OCI-LY1 (cell line): ENCODE results near the gene B3GNT3.

Experiments
- H2AFZ ChIP-seq: fragments of 200-600 bp; sonication (generic), shearing (Covaris generic); 2 replicates; pipeline ENCODE4 v1.6.0; 2014; ENCODE audit warnings: antibody characterized with exemption, mild to moderate bottlenecking, low read length
- H3F3A ChIP-seq: fragments of 200-600 bp; sonication (generic), shearing (Covaris generic); 2 replicates; pipeline ENCODE4 v1.6.0; 2014; ENCODE audit warnings: mild to moderate bottlenecking, antibody characterized with exemption, low read length, moderate library complexity; ENCODE audit not compliant: insufficient read depth
- H3K27ac ChIP-seq: fragments of 200-600 bp; sonication (generic); 2 replicates; pipeline ENCODE4 v1.5.1; 2014; ENCODE audit warnings: low read length, mixed run types, mild to moderate bottlenecking, low read depth; ENCODE audit not compliant: poor library complexity, severe bottlenecking
- H3K27me3 ChIP-seq: fragments of 200-600 bp; sonication (generic); 2 replicates; pipeline ENCODE4 v1.6.0; 2014; ENCODE audit warnings: antibody characterized with exemption, mild to moderate bottlenecking, low read length, moderate library complexity; ENCODE audit not compliant: insufficient read depth
- H3K36me3 ChIP-seq: fragments of 200-600 bp; sonication (generic); 2 replicates; pipeline ENCODE4 v1.6.1; 2014; ENCODE audit warnings: mild to moderate bottlenecking, antibody characterized with exemption, low read length, moderate library complexity, mixed read lengths; ENCODE audit not compliant: insufficient read depth
- H3K4me1 ChIP-seq: fragments of 200-600 bp; sonication (generic); 2 replicates; pipeline ENCODE4 v1.5.1; 2014; ENCODE audit warnings: mild to moderate bottlenecking, low read length, moderate library complexity; ENCODE audit not compliant: insufficient read depth, severe bottlenecking
- H3K4me2 ChIP-seq: fragments of 200-600 bp; sonication (generic), shearing (Covaris generic); 2 replicates; pipeline ENCODE4 v1.6.1; 2014; ENCODE audit warnings: low read length
- H3K4me3 ChIP-seq: fragments of 200-600 bp; sonication (generic); 2 replicates; pipeline ENCODE4 v1.5.1; 2014; ENCODE audit warnings: low read length, low read depth, mild to moderate bottlenecking, mixed read lengths; ENCODE audit not compliant: poor library complexity, severe bottlenecking
- H3K79me2 ChIP-seq: fragments of 200-600 bp; shearing (Covaris generic); 2 replicates; pipeline ENCODE4 v1.6.1; 2016; ENCODE audit warnings: mixed run types, low read length, mixed read lengths; ENCODE audit not compliant: insufficient read depth
- H3K9ac ChIP-seq: fragments of 200-600 bp; sonication (generic), shearing (Covaris generic); 2 replicates; pipeline ENCODE4 v1.6.1; 2014; ENCODE audit warnings: mild to moderate bottlenecking, low read length, mixed read lengths
- H3K9me2 ChIP-seq: fragments of 200-600 bp; sonication (generic), shearing (Covaris generic); 2 replicates; pipeline ENCODE4 v1.6.1; 2014; ENCODE audit warnings: low read depth, mild to moderate bottlenecking, low read length, mixed read lengths
- H3K9me3 ChIP-seq: fragments of 200-600 bp; shearing (Covaris generic); 2 replicates; pipeline ENCODE4 v1.6.1; 2014; ENCODE audit warnings: low read length, mixed read lengths
- H4K20me1 ChIP-seq: fragments of 200-600 bp; sonication (generic), shearing (Covaris generic); 2 replicates; pipeline ENCODE4 v1.6.0; 2016; ENCODE audit warnings: mild to moderate bottlenecking, low read length; ENCODE audit not compliant: insufficient read depth
- EZH2 ChIP-seq: fragments of 200-600 bp; sonication (generic), shearing (Covaris generic); IDR thresholded peaks from 2 replicates; pipeline ENCODE4 v1.8.0; 2017; ENCODE audit warnings: borderline replicate concordance, mixed run types, mild to moderate bottlenecking, antibody characterized with exemption, low read length, moderate library complexity, mixed read lengths
- TF ChIP-seq, protein P1 (sequence below): fragments of 200-600 bp; sonication (generic), shearing (Covaris generic); IDR thresholded peaks from 2 replicates; pipeline ENCODE4 v1.5.1; 2017; ENCODE audit warnings: mild to moderate bottlenecking, antibody characterized with exemption, low read length, moderate library complexity, mixed read lengths

The B3GNT3 gene

DNA sequence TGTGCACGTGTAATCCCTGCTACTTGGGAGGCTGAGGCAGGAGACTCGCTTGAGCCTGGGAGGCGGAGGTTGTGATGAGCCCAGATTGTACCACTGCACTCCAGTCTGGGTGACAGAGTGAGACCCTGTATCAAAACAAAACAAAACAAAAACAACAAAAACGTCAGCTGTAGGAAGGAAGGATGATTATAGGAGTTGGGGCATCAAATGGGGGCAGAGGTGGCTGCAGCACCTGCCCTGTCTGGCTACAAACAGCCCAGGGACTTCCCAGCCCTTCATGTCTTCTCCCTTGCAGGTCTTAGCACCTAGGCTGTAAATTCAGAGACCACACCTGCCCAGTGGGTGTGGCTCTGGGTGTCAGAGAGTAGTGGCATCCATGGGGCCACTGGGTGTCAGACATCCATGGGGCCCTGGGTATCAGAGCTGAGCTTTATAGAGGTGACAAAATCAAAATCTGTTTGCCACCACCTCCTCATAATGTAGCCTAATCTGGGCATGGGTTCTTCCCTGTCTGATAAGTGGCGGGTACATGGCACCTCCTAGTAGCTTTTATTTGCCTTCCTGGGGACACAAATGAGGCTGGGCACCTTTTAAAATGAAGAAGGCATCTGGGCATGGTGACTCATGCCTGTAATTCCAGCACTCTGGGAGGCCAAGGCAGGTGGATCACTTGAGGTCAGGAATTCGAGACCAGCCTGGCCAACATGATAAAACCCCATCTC is 4.7 kb upstream of the B3GNT3 start:
- Histone ChIP-seq H3K4me3 (no peak overlapping the region), H3K4me2 (no peak overlapping the region)

DNA sequence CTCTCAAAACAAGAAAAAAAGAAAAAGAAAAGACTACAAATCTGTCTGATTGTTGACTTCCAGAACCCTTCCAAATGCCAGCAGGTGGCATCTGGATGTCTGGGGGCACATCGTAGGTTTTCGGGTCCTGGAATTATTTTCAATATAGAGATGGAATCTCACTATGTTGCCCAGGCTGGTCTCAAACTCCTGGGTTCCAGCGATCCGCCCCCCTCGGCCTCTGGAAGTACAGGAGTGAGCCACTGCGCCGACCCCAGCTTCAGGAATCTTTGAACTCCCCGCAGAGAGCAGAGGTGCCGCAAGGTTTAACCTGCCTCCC is 567 bp upstream of the B3GNT3 start:
- no peak overlapping the region for H3K4me2 ChIP-seq

More for the DNA sequence above, 4.7 kb upstream of the B3GNT3 start:
- no peak for TF ChIP-seq EZH2
- TF ChIP-seq, protein P1, sequence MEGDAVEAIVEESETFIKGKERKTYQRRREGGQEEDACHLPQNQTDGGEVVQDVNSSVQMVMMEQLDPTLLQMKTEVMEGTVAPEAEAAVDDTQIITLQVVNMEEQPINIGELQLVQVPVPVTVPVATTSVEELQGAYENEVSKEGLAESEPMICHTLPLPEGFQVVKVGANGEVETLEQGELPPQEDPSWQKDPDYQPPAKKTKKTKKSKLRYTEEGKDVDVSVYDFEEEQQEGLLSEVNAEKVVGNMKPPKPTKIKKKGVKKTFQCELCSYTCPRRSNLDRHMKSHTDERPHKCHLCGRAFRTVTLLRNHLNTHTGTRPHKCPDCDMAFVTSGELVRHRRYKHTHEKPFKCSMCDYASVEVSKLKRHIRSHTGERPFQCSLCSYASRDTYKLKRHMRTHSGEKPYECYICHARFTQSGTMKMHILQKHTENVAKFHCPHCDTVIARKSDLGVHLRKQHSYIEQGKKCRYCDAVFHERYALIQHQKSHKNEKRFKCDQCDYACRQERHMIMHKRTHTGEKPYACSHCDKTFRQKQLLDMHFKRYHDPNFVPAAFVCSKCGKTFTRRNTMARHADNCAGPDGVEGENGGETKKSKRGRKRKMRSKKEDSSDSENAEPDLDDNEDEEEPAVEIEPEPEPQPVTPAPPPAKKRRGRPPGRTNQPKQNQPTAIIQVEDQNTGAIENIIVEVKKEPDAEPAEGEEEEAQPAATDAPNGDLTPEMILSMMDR, result no peak
- peaks cover 16% of the 10 kb centered on the region for H3K36me3 ChIP-seq
- H3K9me3 ChIP-seq, result no peaks in the 10 kb centered on the region
- H3K27ac ChIP-seq, result no peak overlapping the region
- no peak overlapping the region for H2AFZ ChIP-seq
- H4K20me1 ChIP-seq, result no peaks in the 10 kb centered on the region
- H3K27me3 ChIP-seq, result peaks cover 3% of the 10 kb centered on the region; the same call in 1 of the 2 replicates
- H3K9me2 ChIP-seq, result no peaks in the 10 kb centered on the region
- H3K9ac ChIP-seq, result no peak overlapping the region
- no peaks in the 10 kb centered on the region for H3K79me2 ChIP-seq
- H3F3A ChIP-seq, result no peaks in the 10 kb centered on the region; the same call in 1 of the 2 replicates
- H3K4me1 ChIP-seq, result no peaks in the 10 kb centered on the region

DNA sequence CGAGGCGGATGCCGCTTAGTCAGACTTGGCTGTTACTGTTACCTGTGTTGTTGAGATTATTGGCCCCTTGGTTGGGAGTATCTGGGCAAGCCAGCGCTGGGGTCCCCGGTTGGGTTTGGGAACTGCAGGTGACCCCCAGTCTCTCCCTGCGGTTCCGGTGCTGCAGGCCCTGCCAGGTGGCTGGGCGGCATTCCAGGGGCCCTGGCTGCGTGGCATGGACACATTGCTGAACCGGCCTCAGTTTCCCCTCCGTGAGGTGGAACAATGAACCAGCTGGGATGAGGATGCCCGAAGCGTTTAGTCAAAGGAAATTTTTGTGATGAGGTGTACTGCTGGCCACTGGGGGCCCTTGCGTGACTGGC is 538 bp downstream of the B3GNT3 start:
- Histone ChIP-seq H2AFZ (no peak overlapping the region), H3K27ac (no peak overlapping the region), H3K9me2 (no peaks in the 10 kb centered on the region), H3K4me2 (no peak overlapping the region), H3F3A (no peaks in the 10 kb centered on the region), H4K20me1 (no peaks in the 10 kb centered on the region), H3K79me2 (no peaks in the 10 kb centered on the region), H3K4me3 (no peak overlapping the region), H3K9ac (no peak overlapping the region), H3K36me3 (no peaks in the 10 kb centered on the region), H3K9me3 (no peaks in the 10 kb centered on the region), H3K4me1 (no peaks in the 10 kb centered on the region), H3K27me3 (peaks cover 3% of the 10 kb centered on the region; the same call in 1 of the 2 replicates)
- TF ChIP-seq EZH2, result no peak
- TF ChIP-seq, protein P1, result no peak

More for the DNA sequence above, 567 bp upstream of the B3GNT3 start:
- Histone ChIP-seq H3K4me1 (no peaks in the 10 kb centered on the region), H3K36me3 (no peaks in the 10 kb centered on the region; the same call in 1 of the 2 replicates), H4K20me1 (no peaks in the 10 kb centered on the region), H3K9me2 (no peaks in the 10 kb centered on the region), H2AFZ (no peak overlapping the region), H3K27ac (no peak overlapping the region), H3K9me3 (no peaks in the 10 kb centered on the region), H3K27me3 (peaks cover 3% of the 10 kb centered on the region; the same call in 1 of the 2 replicates), H3F3A (no peaks in the 10 kb centered on the region; the same call in 1 of the 2 replicates), H3K79me2 (no peaks in the 10 kb centered on the region), H3K9ac (no peak overlapping the region), H3K4me3 (no peak overlapping the region)
- no peak for TF ChIP-seq EZH2
- TF ChIP-seq, protein P1, result no peak
